ENCODE measurements around the gene ATG16L1. TPM values are rescaled to one million over a fixed set of nuclear protein-coding genes. Genes with fewer than 3 reads are reported as not detected.

ATG16L1 gene
- total and polyA plus RNA-seq, 10 of the 15 experiments (the other 5 are each of a cell fraction or from before 2014, with no cell fraction given) = 5.2 to 26.6 (median 15.6) TPM

GRCh38 chr2:233331536-233331935 is 80.1 kb downstream of the ATG16L1 start (continued):
- TF ChIP-seq IRF4 (IDR thresholded peaks at IDR 0.05; ENCODE audit: low read depth, low read length) = peak; percentile 49; the same call in 1 of the 2 replicates
- peak; percentile 87 for TF ChIP-seq ZNF687 (IDR thresholded peaks at IDR 0.05)
- TF ChIP-seq CREB1 (IDR thresholded peaks at IDR 0.05; ENCODE audit: low read depth) = peak; percentile 90
- TF ChIP-seq SPI1 (IDR thresholded peaks at IDR 0.05; ENCODE audit: borderline replicate concordance, insufficient read depth, low read depth, low read length) = peak; percentile 84
- no peak for TF ChIP-seq RAD51 (IDR thresholded peaks at IDR 0.05)
- peak; percentile 51; the same call in 1 of the 2 replicates for TF ChIP-seq POLR2A (IDR thresholded peaks at IDR 0.05; ENCODE audit: low read depth, low read length)
- TF ChIP-seq MEF2B (IDR thresholded peaks at IDR 0.05; ENCODE audit: partially characterized antibody, poor library complexity, severe bottlenecking) = peak; percentile 16
- TF ChIP-seq RUNX3 (IDR thresholded peaks at IDR 0.05; ENCODE audit: low read length) = peak; percentile 86
- peak; percentile 62 to 63 for TF ChIP-seq IKZF2 (IDR thresholded peaks at IDR 0.05)
- TF ChIP-seq BHLHE40 (IDR thresholded peaks at IDR 0.05; ENCODE audit: borderline replicate concordance in 1 of 2, low read depth in 2 of 2, low read length in 1 of 2) = peak; percentile 89 to 92
- TF ChIP-seq IRF3 (IDR thresholded peaks at IDR 0.05) = no peak
- TF ChIP-seq ATF2 (IDR thresholded peaks at IDR 0.05; ENCODE audit: low read length) = peak; percentile 26; the same call in 1 of the 2 replicates
- TF ChIP-seq SMAD1 (IDR thresholded peaks at IDR 0.05; ENCODE audit: low read depth, partially characterized antibody) = no peak
- no peak for TF ChIP-seq FOXK2 (IDR thresholded peaks at IDR 0.05)
- TF ChIP-seq MXI1 (IDR thresholded peaks at IDR 0.05; ENCODE audit: low read depth, low read length) = 0 out of 2 replicates have a peak, but pooled peaks have one; percentile 37
- no peak for TF ChIP-seq STAT3 (IDR thresholded peaks at IDR 0.05; ENCODE audit: low read depth, low read length)
- TF ChIP-seq SRF (IDR thresholded peaks at IDR 0.05; ENCODE audit: low read depth in 2 of 2, low read length in 2 of 2) = no peak
- TF ChIP-seq ZNF217 (IDR thresholded peaks at IDR 0.05) = no peak
- TF ChIP-seq CHD1 (IDR thresholded peaks at IDR 0.05; ENCODE audit: low read depth, low read length) = no peak
- TF ChIP-seq RELA (IDR thresholded peaks at IDR 0.05; ENCODE audit: borderline replicate concordance, partially characterized antibody) = no peak
- TF ChIP-seq TBL1XR1 (IDR thresholded peaks at IDR 0.05; ENCODE audit: low read depth, low read length) = peak; percentile 59; the same call in 1 of the 2 replicates
- 0 out of 2 replicates have a peak, but pooled peaks have one; percentile 39 for TF ChIP-seq CHD2 (IDR thresholded peaks at IDR 0.05; ENCODE audit: borderline replicate concordance, low read depth, low read length)
- peak; percentile 40; the same call in 1 of the 2 replicates for TF ChIP-seq CBFB (IDR thresholded peaks at IDR 0.05; ENCODE audit: low read depth)
- no peak for TF ChIP-seq E2F8 (IDR thresholded peaks at IDR 0.05; ENCODE audit: low read depth, partially characterized antibody)
